Karpas-422 (cell line): ENCODE results near the gene CNDP2. TPM values are rescaled to one million over a fixed set of nuclear protein-coding genes. Genes with fewer than 3 reads are reported as not detected.

Source experiments
- DNase-seq: peaks from one replicate; pipeline ENCODE4 v3.0.0-alpha.2; 2015
- H2AFZ ChIP-seq: fragments of 200-600 bp; sonication (generic); 2 replicates; pipeline ENCODE4 v1.6.1; 2014; ENCODE audit warnings: antibody characterized with exemption, low read length, mixed read lengths
- H3K27ac ChIP-seq: fragments of 200-600 bp; sonication (generic); 2 replicates; pipeline ENCODE4 v1.5.1; 2014; ENCODE audit warnings: mild to moderate bottlenecking, low read length, moderate library complexity
- H3K27me3 ChIP-seq: fragments of 200-600 bp; sonication (generic); 2 replicates; pipeline ENCODE4 v1.6.1; 2014; ENCODE audit warnings: low read length, mixed read lengths
- H3K36me3 ChIP-seq: fragments of 200-600 bp; sonication (generic); 2 replicates; pipeline ENCODE4 v1.6.1; 2014; ENCODE audit warnings: low read length, mixed read lengths; ENCODE audit not compliant: insufficient read depth
- H3K4me1 ChIP-seq: fragments of 200-600 bp; sonication (generic); 2 replicates; pipeline ENCODE4 v1.6.1; 2014; ENCODE audit warnings: mild to moderate bottlenecking, low read length, mixed read lengths
- H3K4me2 ChIP-seq: fragments of 200-600 bp; sonication (generic); 2 replicates; pipeline ENCODE4 v1.6.1; 2014; ENCODE audit warnings: low read length, low read depth, mild to moderate bottlenecking; ENCODE audit not compliant: poor library complexity, severe bottlenecking
- H3K4me3 ChIP-seq: fragments of 200-600 bp; sonication (generic); 2 replicates; pipeline ENCODE4 v1.5.1; 2014; ENCODE audit warnings: mild to moderate bottlenecking, antibody characterized with exemption, low read length, mixed read lengths
- H3K79me2 ChIP-seq: fragments of 200-600 bp; sonication (generic); 2 replicates; pipeline ENCODE4 v1.6.1; 2014; ENCODE audit warnings: mild to moderate bottlenecking, low read length, mixed read lengths
- H3K9ac ChIP-seq: fragments of 200-600 bp; sonication (generic); 2 replicates; pipeline ENCODE4 v1.6.0; 2014; ENCODE audit warnings: low read length
- H3K9me2 ChIP-seq: fragments of 200-600 bp; sonication (generic), shearing (Covaris generic); replicated peaks from 2 replicates; pipeline ENCODE4 v1.6.0; 2014; ENCODE audit warnings: mild to moderate bottlenecking, low read length, moderate library complexity; ENCODE audit not compliant: insufficient read depth
- H3K9me3 ChIP-seq: fragments of 300-700, 200-600 bp; sonication (generic); 2 replicates; pipeline ENCODE4 v1.6.1; 2014; ENCODE audit warnings: low read length, mixed read lengths
- H4K20me1 ChIP-seq: fragments of 200-600 bp; sonication (generic); 2 replicates; pipeline ENCODE4 v1.6.1; 2014; ENCODE audit warnings: mild to moderate bottlenecking, antibody characterized with exemption, low read length, low read depth; ENCODE audit not compliant: insufficient read depth
- total RNA-seq: library from RNA; depleted of rRNA; stranded (reverse); fragments of >200 nt; shearing (Covaris generic); gene quantifications from 2 replicates; pipeline ENCODE4 v1.2.3, GENCODE V29; 2014; ENCODE audit warnings: low replicate concordance

The CNDP2 gene
- total RNA-seq, 1 experiment from 2014 or later: 137 TPM

GRCh38 chr18:74454279-74454751 is 41.8 kb upstream of the CNDP2 start:
- Histone ChIP-seq H3K79me2 (no peaks in the 10 kb centered on the region), H3K9me3 (no peaks in the 10 kb centered on the region)
- DNase-seq: no peak

GRCh38 chr18:74455386-74455785 is 40.8 kb upstream of the CNDP2 start:
- Histone ChIP-seq H3K27ac (no peak overlapping the region), H3K4me2 (no peak overlapping the region), H3K36me3 (no peaks in the 10 kb centered on the region), H3K79me2 (no peaks in the 10 kb centered on the region), H3K27me3 (no peaks in the 10 kb centered on the region), H2AFZ (no peak overlapping the region), H3K9me3 (no peaks in the 10 kb centered on the region), H4K20me1 (no peaks in the 10 kb centered on the region), H3K9me2 (no peaks in the 10 kb centered on the region), H3K4me3 (no peak overlapping the region), H3K4me1 (no peaks in the 10 kb centered on the region), H3K9ac (no peak overlapping the region)
- no peak for DNase-seq

More at GRCh38 chr18:74454279-74454751, 41.8 kb upstream of the CNDP2 start:
- no peaks in the 10 kb centered on the region for H3K9me2 ChIP-seq
- H4K20me1 ChIP-seq: no peaks in the 10 kb centered on the region
- H3K4me2 ChIP-seq: no peak overlapping the region
- no peak overlapping the region for H3K4me3 ChIP-seq
- H3K36me3 ChIP-seq: no peaks in the 10 kb centered on the region
- H2AFZ ChIP-seq: no peak overlapping the region
- no peaks in the 10 kb centered on the region for H3K4me1 ChIP-seq
- H3K27me3 ChIP-seq: no peaks in the 10 kb centered on the region
- no peak overlapping the region for H3K27ac ChIP-seq
- no peak overlapping the region for H3K9ac ChIP-seq

DNA sequence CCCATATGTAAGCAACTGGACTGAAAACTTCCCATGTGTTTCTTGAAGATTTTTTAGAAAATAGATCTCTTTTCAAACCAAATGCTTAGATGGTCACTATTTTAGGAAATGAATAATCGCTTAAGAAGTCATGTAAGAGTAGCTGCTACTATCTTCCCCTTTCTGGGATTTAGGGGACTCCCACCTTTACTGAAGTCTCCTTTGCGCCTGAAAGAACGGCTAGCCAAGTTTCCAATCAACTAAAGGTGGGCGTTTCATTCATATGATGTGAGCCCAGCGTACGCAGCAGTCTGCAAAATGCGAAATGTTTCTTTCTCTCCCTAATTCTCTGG is 40.2 kb upstream of the CNDP2 start:
- Histone ChIP-seq H3K4me3 (no peak overlapping the region), H3K4me2 (no peak overlapping the region), H3K79me2 (no peaks in the 10 kb centered on the region), H4K20me1 (no peaks in the 10 kb centered on the region), H3K9me2 (no peaks in the 10 kb centered on the region), H2AFZ (no peak overlapping the region), H3K36me3 (no peaks in the 10 kb centered on the region), H3K4me1 (no peaks in the 10 kb centered on the region), H3K27ac (no peak overlapping the region), H3K9ac (no peak overlapping the region), H3K27me3 (no peaks in the 10 kb centered on the region), H3K9me3 (no peaks in the 10 kb centered on the region)
- no peak for DNase-seq

GRCh38 chr18:74456349-74457042 is 39.7 kb upstream of the CNDP2 start:
- no peak overlapping the region for H3K9ac ChIP-seq
- H3K36me3 ChIP-seq: no peaks in the 10 kb centered on the region
- no peaks in the 10 kb centered on the region for H3K9me3 ChIP-seq
- no peak overlapping the region for H3K27ac ChIP-seq
- H2AFZ ChIP-seq: no peak overlapping the region
- H3K4me3 ChIP-seq: no peak overlapping the region
- H3K27me3 ChIP-seq: no peaks in the 10 kb centered on the region
- H3K4me2 ChIP-seq: no peak overlapping the region
- no peaks in the 10 kb centered on the region for H3K79me2 ChIP-seq
- H3K4me1 ChIP-seq: no peaks in the 10 kb centered on the region
- H3K9me2 ChIP-seq: no peaks in the 10 kb centered on the region
- no peak for DNase-seq
- H4K20me1 ChIP-seq: no peaks in the 10 kb centered on the region

- Histone ChIP-seq H4K20me1 (no peaks in the 10 kb centered on the region), H3K27ac (no peak within 1 kb of the TSS), H3K9ac (no peak within 1 kb of the TSS), H3K4me1 (no peaks in the 10 kb centered on the region), H3K9me2 (no peaks in the 10 kb centered on the region), H3K36me3 (no peaks in the 10 kb centered on the region), H2AFZ (no peak within 1 kb of the TSS), H3K4me2 (no peak within 1 kb of the TSS), H3K4me3 (no peak within 1 kb of the TSS), H3K79me2 (no peaks in the 10 kb centered on the region), H3K27me3 (no peaks in the 10 kb centered on the region), H3K9me3 (no peaks in the 10 kb centered on the region)
- no peak for DNase-seq
Measured at GRCh38 chr18:74457043-74457724, 39.0 kb upstream of the CNDP2 start, which contains the start of gene DIPK1C. Gene DIPK1C, minus strand, starts transcription at chr18:74457308. Its CDS starts 49 bp downstream, at chr18:74457259.

DNA sequence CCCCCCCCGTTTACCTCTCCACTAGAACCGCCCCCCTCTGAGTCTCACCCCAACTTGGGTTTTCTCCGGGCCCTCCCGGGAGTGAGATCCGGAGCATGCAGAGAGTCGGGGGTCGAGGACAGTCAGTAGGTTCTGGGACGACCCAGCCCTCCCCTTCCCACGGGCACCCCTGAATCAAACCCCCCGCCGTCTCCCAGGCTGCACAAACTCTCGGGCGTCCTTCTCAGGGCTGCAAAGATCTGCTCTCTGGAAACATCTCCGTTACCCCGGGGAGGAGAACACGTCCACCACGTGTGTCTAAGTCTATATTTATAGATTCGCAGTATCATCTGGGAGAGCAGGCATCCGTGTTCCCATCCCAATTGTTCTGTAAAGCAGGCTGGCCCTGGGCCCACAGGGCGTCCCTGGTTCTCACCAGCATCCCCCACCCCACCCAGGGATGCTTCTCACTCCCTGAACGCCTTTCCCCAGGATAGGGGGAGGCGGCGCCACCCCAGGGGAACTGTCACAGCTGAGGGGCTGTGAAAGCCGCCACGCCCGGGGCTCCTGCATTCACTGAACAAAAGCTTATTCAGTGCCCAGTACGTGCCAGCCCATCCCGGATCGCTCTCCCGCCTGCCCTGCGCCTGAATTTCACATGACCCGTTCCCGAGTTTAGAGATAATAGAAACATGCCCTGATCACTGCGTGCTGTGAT is 38.3 kb upstream of the CNDP2 start:
- H3K27ac ChIP-seq: no peak overlapping the region
- no peaks in the 10 kb centered on the region for H3K4me1 ChIP-seq
- no peak overlapping the region for H2AFZ ChIP-seq
- no peaks in the 10 kb centered on the region for H3K36me3 ChIP-seq
- no peak overlapping the region for H3K9ac ChIP-seq
- H3K4me3 ChIP-seq: no peak overlapping the region
- no peak overlapping the region for H3K4me2 ChIP-seq
- no peaks in the 10 kb centered on the region for H3K9me2 ChIP-seq
- H3K79me2 ChIP-seq: no peaks in the 10 kb centered on the region
- H4K20me1 ChIP-seq: no peaks in the 10 kb centered on the region
- no peak for DNase-seq
- H3K27me3 ChIP-seq: 0 out of 2 replicates have a peak, but pooled peaks cover 3% of the 10 kb centered on the region
- no peaks in the 10 kb centered on the region for H3K9me3 ChIP-seq

GRCh38 chr18:74459889-74460288 is 36.3 kb upstream of the CNDP2 start:
- H3K36me3 ChIP-seq: no peaks in the 10 kb centered on the region
- H3K9me2 ChIP-seq: no peaks in the 10 kb centered on the region
- no peak overlapping the region for H3K4me2 ChIP-seq
- H3K4me1 ChIP-seq: no peaks in the 10 kb centered on the region
- no peaks in the 10 kb centered on the region for H4K20me1 ChIP-seq
- H3K4me3 ChIP-seq: no peak overlapping the region
- H3K27me3 ChIP-seq: 0 out of 2 replicates have a peak, but pooled peaks cover 3% of the 10 kb centered on the region
- no peak overlapping the region for H2AFZ ChIP-seq
- no peaks in the 10 kb centered on the region for H3K9me3 ChIP-seq
- no peak overlapping the region for H3K9ac ChIP-seq
- DNase-seq: no peak
- H3K27ac ChIP-seq: no peak overlapping the region
- H3K79me2 ChIP-seq: no peaks in the 10 kb centered on the region

DNA sequence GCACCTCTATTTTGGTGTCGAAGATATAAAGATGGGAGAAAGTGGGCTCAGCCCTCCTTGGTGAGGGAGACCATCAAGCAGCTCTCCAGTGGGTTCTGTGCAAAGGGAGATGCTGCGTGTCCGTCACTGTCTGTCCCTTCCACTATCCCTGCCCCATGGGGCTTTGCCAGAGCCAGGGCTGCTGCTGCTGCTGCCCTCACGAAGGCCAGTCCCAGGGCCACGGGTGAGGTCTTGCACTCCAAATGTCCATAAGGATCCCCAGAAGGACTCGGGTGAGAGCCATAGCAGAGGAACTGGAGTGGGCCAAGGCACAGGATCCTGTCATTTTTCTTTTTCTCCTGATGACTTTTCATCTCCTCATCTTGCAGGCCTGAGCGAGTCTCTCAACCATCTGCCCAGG is 35.3 kb upstream of the CNDP2 start:
- no peak overlapping the region for H2AFZ ChIP-seq
- no peak for DNase-seq
- H3K27me3 ChIP-seq: 0 out of 2 replicates have a peak, but pooled peaks cover 3% of the 10 kb centered on the region
- H3K36me3 ChIP-seq: no peaks in the 10 kb centered on the region
- no peaks in the 10 kb centered on the region for H3K9me2 ChIP-seq
- H3K4me3 ChIP-seq: no peak overlapping the region
- H4K20me1 ChIP-seq: no peaks in the 10 kb centered on the region
- H3K4me1 ChIP-seq: no peaks in the 10 kb centered on the region
- H3K4me2 ChIP-seq: no peak overlapping the region
- H3K27ac ChIP-seq: no peak overlapping the region
- no peaks in the 10 kb centered on the region for H3K9me3 ChIP-seq
- H3K9ac ChIP-seq: no peak overlapping the region
- H3K79me2 ChIP-seq: no peaks in the 10 kb centered on the region
